ENCODE measurements around the gene CCR4. TPM values are rescaled to one million over a fixed set of nuclear protein-coding genes. Genes with fewer than 3 reads are reported as not detected.

CCR4 gene
- total and polyA plus RNA-seq, 2 of the 4 experiments (the other 2 are of a cell fraction) = not detected

- intact Hi-C loops (cut with micrococcal nuclease) = no loop called here
- TF ChIP-seq BHLHE40 (IDR thresholded peaks at IDR 0.05; ENCODE audit: low read depth, low read length) (no peak), MAFK (IDR thresholded peaks at IDR 0.05; ENCODE audit: low read depth, low read length) (peak; percentile 36; the same call in 1 of the 2 replicates)
- no CpG with 5 or more reads among the region's 6 CpGs for WGBS, 2 experiments (ENCODE audit: extremely low coverage in 2 of 2, insufficient read length in 1 of 2)
- H3K56ac ChIP-seq (ENCODE audit: extremely low read depth, insufficient read depth, low read length) = no peak overlapping the region
- no TSS peak for BruUV-seq (replicated peaks)
- no peak for ATAC-seq (ENCODE audit: low read depth)
- dilution Hi-C loops (cut with HindIII; ENCODE audit: low sequenced_read_pairs, unreplicated experiment) = no loop called here
- no peak overlapping the region for H3K4me3 ChIP-seq (ENCODE audit: insufficient read depth, low read depth, low read length)
- no peak overlapping the region for H3K27ac ChIP-seq (ENCODE audit: insufficient read depth, low read length)
- H3K36me3 ChIP-seq (ENCODE audit: control insufficient read depth, insufficient read depth, low read length) = no peaks in the 10 kb centered on the region
- no peak overlapping the region for H2BK5ac ChIP-seq (ENCODE audit: low read depth, low read length, poor library complexity, severe bottlenecking)
- peaks cover 8% of the 10 kb centered on the region for H3K27me3 ChIP-seq (ENCODE audit: control insufficient read depth, insufficient read depth, low read length)
- no peak overlapping the region for H3K4me2 ChIP-seq (ENCODE audit: low read depth, low read length)
- H2AK5ac ChIP-seq (ENCODE audit: low read depth, low read length) = no peak overlapping the region
- ChIA-PET CTCF (no interaction called here), POLR2A (ENCODE audit: unreplicated experiment) (no interaction called here)
- no peak overlapping the region for H3K4ac ChIP-seq (ENCODE audit: low read depth, low read length)
- no peaks in the 10 kb centered on the region; the same call in 1 of the 2 replicates for H3K9me1 ChIP-seq (ENCODE audit: insufficient read depth, low read length)
- no peak overlapping the region for H2AK9ac ChIP-seq (replicated peaks; ENCODE audit: low read depth, low read length, poor library complexity)
- no peak overlapping the region for H3K9ac ChIP-seq (ENCODE audit: low read depth, low read length)
- H3K9me3 ChIP-seq (ENCODE audit: control insufficient read depth, insufficient read depth, low read length) = no peaks in the 10 kb centered on the region
- H4K20me1 ChIP-seq (ENCODE audit: insufficient read depth, low read length) = no peaks in the 10 kb centered on the region
- H3K18ac ChIP-seq (ENCODE audit: low read depth, low read length) = no peak overlapping the region
- in situ Hi-C loops (cut with MboI; ENCODE audit: low sequenced_read_pairs) = no loop called here
- H4K5ac ChIP-seq (ENCODE audit: low read depth, low read length) = no peak overlapping the region
- H3K79me1 ChIP-seq (ENCODE audit: low read depth in 1 of 2, low read length in 2 of 2) = no peaks in the 10 kb centered on the region
- no peak overlapping the region for H4K91ac ChIP-seq (ENCODE audit: insufficient read depth, low read depth, low read length)
- no peak overlapping the region for H2AFZ ChIP-seq (replicated peaks; ENCODE audit: low read length, poor library complexity)
- H4K8ac ChIP-seq (ENCODE audit: low read depth in 2 of 2, low read length in 2 of 2) = no peak overlapping the region
- H3K4me1 ChIP-seq (ENCODE audit: control insufficient read depth, insufficient read depth, low read length) = no peaks in the 10 kb centered on the region
- no peak overlapping the region for H2BK120ac ChIP-seq (ENCODE audit: low read depth, low read length)
- no peak overlapping the region for H2BK20ac ChIP-seq (ENCODE audit: low read depth, low read length)
- H3K14ac ChIP-seq (replicated peaks; ENCODE audit: low read depth, low read length) = no peak overlapping the region
- no peak for DNase-seq
- no peak overlapping the region for H3K23ac ChIP-seq (ENCODE audit: low read depth, low read length)
- no peak overlapping the region for H2BK15ac ChIP-seq (ENCODE audit: low read depth, low read length)
Observed at GRCh38 chr3:32975891-32976595, 24.6 kb downstream of the CCR4 start.
